Loucy (cell line): Measurements from ENCODE around the gene FAM221A.

Source experiments
- CTCF ChIP-seq: fragments of 200-600 bp; sonication (generic); conservative IDR thresholded peaks from 2 replicates; pipeline ENCODE4 v1.5.1; 2014; ENCODE audit warnings: mild to moderate bottlenecking, antibody characterized with exemption, low read length
- EZH2phosphoT487 ChIP-seq: fragments of 200-600 bp; IDR thresholded peaks from 2 replicates; pipeline ENCODE4 v1.6.1; 2018; ENCODE audit warnings: antibody characterized with exemption, mild to moderate bottlenecking, moderate library complexity, borderline replicate concordance

GRCh38 chr7:23691320-23691719, 11.3 kb downstream of the FAM221A start:
- TF ChIP-seq CTCF, result no peak
- no peak for TF ChIP-seq EZH2phosphoT487
